ENCODE measurements around the gene RUFY4.

- no peak for TF ChIP-seq EZH2phosphoT487 (IDR thresholded peaks at IDR 0.05; ENCODE audit: low read depth)
- TF ChIP-seq, protein P1, sequence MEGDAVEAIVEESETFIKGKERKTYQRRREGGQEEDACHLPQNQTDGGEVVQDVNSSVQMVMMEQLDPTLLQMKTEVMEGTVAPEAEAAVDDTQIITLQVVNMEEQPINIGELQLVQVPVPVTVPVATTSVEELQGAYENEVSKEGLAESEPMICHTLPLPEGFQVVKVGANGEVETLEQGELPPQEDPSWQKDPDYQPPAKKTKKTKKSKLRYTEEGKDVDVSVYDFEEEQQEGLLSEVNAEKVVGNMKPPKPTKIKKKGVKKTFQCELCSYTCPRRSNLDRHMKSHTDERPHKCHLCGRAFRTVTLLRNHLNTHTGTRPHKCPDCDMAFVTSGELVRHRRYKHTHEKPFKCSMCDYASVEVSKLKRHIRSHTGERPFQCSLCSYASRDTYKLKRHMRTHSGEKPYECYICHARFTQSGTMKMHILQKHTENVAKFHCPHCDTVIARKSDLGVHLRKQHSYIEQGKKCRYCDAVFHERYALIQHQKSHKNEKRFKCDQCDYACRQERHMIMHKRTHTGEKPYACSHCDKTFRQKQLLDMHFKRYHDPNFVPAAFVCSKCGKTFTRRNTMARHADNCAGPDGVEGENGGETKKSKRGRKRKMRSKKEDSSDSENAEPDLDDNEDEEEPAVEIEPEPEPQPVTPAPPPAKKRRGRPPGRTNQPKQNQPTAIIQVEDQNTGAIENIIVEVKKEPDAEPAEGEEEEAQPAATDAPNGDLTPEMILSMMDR (IDR thresholded peaks at IDR 0.05; ENCODE audit: low read depth, low read length): no peak
These were observed 26.8 kb downstream of the RUFY4 start for GRCh38 chr2:218095853-218096252.

Measured in OCI-LY3 (cell line).